Hepatocyte (in vitro differentiated cells): Measurements from ENCODE around the gene TRPC4. TPM values are rescaled to one million over a fixed set of nuclear protein-coding genes. Genes with fewer than 3 reads are reported as not detected.
A peak's percentile ranks its signal among the peaks of the same experiment; 100 is the strongest.

Experiments
- DNase-seq: peaks from one replicate; pipeline ENCODE4 v3.0.0-alpha.2; 2016; ENCODE audit warnings: low spot score
- H2AFZ ChIP-seq: fragments of 200-600 bp; sonication (generic); 2 replicates; pipeline ENCODE4 v1.6.0; 2016; ENCODE audit warnings: antibody characterized with exemption, mild to moderate bottlenecking
- H3K27ac ChIP-seq: fragments of 200-600 bp; sonication (generic); 2 replicates; pipeline ENCODE4 v1.5.1; 2016; ENCODE audit warnings: mild to moderate bottlenecking
- H3K27me3 ChIP-seq: fragments of 200-600 bp; sonication (generic); 2 replicates; pipeline ENCODE4 v1.6.1; 2016
- H3K36me3 ChIP-seq: fragments of 200-600 bp; sonication (generic); replicated peaks from 2 replicates; pipeline ENCODE4 v1.5.1; 2016; ENCODE audit warnings: low read depth; ENCODE audit not compliant: insufficient read depth
- H3K4me1 ChIP-seq: fragments of 200-600 bp; sonication (generic); 2 replicates; pipeline ENCODE4 v1.5.1; 2016; ENCODE audit warnings: mild to moderate bottlenecking, moderate library complexity; ENCODE audit not compliant: insufficient read depth
- H3K4me2 ChIP-seq: fragments of 200-600 bp; sonication (generic); 2 replicates; pipeline ENCODE4 v1.6.0; 2016
- H3K4me3 ChIP-seq: fragments of 200-600 bp; sonication (generic); 2 replicates; pipeline ENCODE4 v1.5.1; 2016; ENCODE audit warnings: mild to moderate bottlenecking
- H3K79me2 ChIP-seq: fragments of 200-600 bp; sonication (generic); 2 replicates; pipeline ENCODE4 v1.6.0; 2017; ENCODE audit warnings: mild to moderate bottlenecking
- H3K9me2 ChIP-seq: fragments of 200-600 bp; sonication (generic); replicated peaks from 2 replicates; pipeline ENCODE4 v1.6.0; 2017; ENCODE audit warnings: mild to moderate bottlenecking; ENCODE audit not compliant: insufficient read depth
- H3K9me3 ChIP-seq: fragments of 200-600 bp; sonication (generic); 2 replicates; pipeline ENCODE4 v1.5.1; 2016; ENCODE audit warnings: low read depth, mild to moderate bottlenecking
- H4K20me1 ChIP-seq: fragments of 200-600 bp; sonication (generic); 2 replicates; pipeline ENCODE4 v1.6.0; 2016; ENCODE audit warnings: mild to moderate bottlenecking; ENCODE audit not compliant: insufficient read depth, poor library complexity, severe bottlenecking
- CTCF ChIP-seq: fragments of 200-600 bp; sonication (generic); IDR thresholded peaks from 2 replicates; pipeline ENCODE4 v1.5.1; 2016; ENCODE audit warnings: antibody characterized with exemption, mild to moderate bottlenecking; ENCODE audit not compliant: poor library complexity
- EZH2 ChIP-seq: fragments of 200-600 bp; sonication (generic); IDR thresholded peaks from 2 replicates; pipeline ENCODE4 v1.6.1; 2016; ENCODE audit warnings: antibody characterized with exemption, mild to moderate bottlenecking, borderline replicate concordance
- EZH2phosphoT487 ChIP-seq: fragments of 200-600 bp; sonication (generic); IDR thresholded peaks from one replicate; pipeline ENCODE4 v1.6.1; 2018; ENCODE audit warnings: antibody characterized with exemption, mild to moderate bottlenecking, low read depth, moderate library complexity; ENCODE audit not compliant: unreplicated experiment, severe bottlenecking
- WGBS: methylation state at CpG from one replicate; pipeline ENCODE4 v1.1.6; 2016; ENCODE audit warnings: low lambda C conversion rate; ENCODE audit errors: missing lambda C conversion rate; 5-methylcytosine and 5-hydroxymethylcytosine counted together
- polyA plus RNA-seq: library from polyadenylated mRNA; unstranded; fragments of >200 nt; fragmentation: Nextera tagmentation; extraction: Ambion mirVana; gene quantifications from 2 replicates; pipeline ENCODE4 v1.2.1, GENCODE V29; 2016
- total RNA-seq: library from RNA; depleted of rRNA; stranded (reverse); fragments of >200 nt; gene quantifications from 2 replicates; pipeline ENCODE4 v1.2.3, GENCODE V29; 2014

The TRPC4 gene
- total and polyA plus RNA-seq, 2 experiments from 2014 or later = 0.28 to 0.50 TPM

- H3K9me3 ChIP-seq = no peaks in the 10 kb centered on the region
- peak overlapping the region; percentile 38 for H3K27ac ChIP-seq
- no peak overlapping the region for H2AFZ ChIP-seq
- TF ChIP-seq CTCF (no peak), EZH2phosphoT487 (no peak), EZH2 (no peak)
- no peaks in the 10 kb centered on the region for H3K27me3 ChIP-seq
- DNase-seq = peak; percentile 6
- H4K20me1 ChIP-seq = no peaks in the 10 kb centered on the region
- H3K9me2 ChIP-seq = no peaks in the 10 kb centered on the region
- 60% methylated on average over 1 of the region's 1 CpG for WGBS
- H3K4me2 ChIP-seq = no peak overlapping the region
- no peaks in the 10 kb centered on the region for H3K4me1 ChIP-seq
- no peaks in the 10 kb centered on the region for H3K79me2 ChIP-seq
- H3K4me3 ChIP-seq = no peak overlapping the region
- no peaks in the 10 kb centered on the region for H3K36me3 ChIP-seq
These were observed 252.4 kb downstream of the TRPC4 start for GRCh38 chr13:37617173-37617572.

- WGBS = 98% methylated on average over 1 of the region's 1 CpG
- no peak overlapping the region for H3K4me3 ChIP-seq
- TF ChIP-seq EZH2 (no peak), EZH2phosphoT487 (no peak), CTCF (no peak)
- no peaks in the 10 kb centered on the region for H3K36me3 ChIP-seq
- H3K27ac ChIP-seq = no peak overlapping the region
- H3K9me2 ChIP-seq = no peaks in the 10 kb centered on the region
- no peaks in the 10 kb centered on the region for H3K9me3 ChIP-seq
- no peaks in the 10 kb centered on the region for H4K20me1 ChIP-seq
- H3K4me2 ChIP-seq = no peak overlapping the region
- no peaks in the 10 kb centered on the region for H3K79me2 ChIP-seq
- DNase-seq = no peak
- H3K4me1 ChIP-seq = no peaks in the 10 kb centered on the region
- no peak overlapping the region for H2AFZ ChIP-seq
- H3K27me3 ChIP-seq = no peaks in the 10 kb centered on the region
These were observed 253.4 kb downstream of the TRPC4 start for GRCh38 chr13:37616131-37616530.

- H2AFZ ChIP-seq = no peak overlapping the region
- H3K4me3 ChIP-seq = no peak overlapping the region
- 89% methylated on average over 2 of the region's 2 CpGs for WGBS
- H3K9me2 ChIP-seq = no peaks in the 10 kb centered on the region
- no peaks in the 10 kb centered on the region for H3K4me1 ChIP-seq
- no peaks in the 10 kb centered on the region for H3K36me3 ChIP-seq
- H3K4me2 ChIP-seq = no peak overlapping the region
- no peaks in the 10 kb centered on the region for H3K9me3 ChIP-seq
- H3K27ac ChIP-seq = no peak overlapping the region
- TF ChIP-seq EZH2 (no peak), EZH2phosphoT487 (no peak), CTCF (no peak)
- no peaks in the 10 kb centered on the region for H4K20me1 ChIP-seq
- H3K79me2 ChIP-seq = no peaks in the 10 kb centered on the region
- H3K27me3 ChIP-seq = no peaks in the 10 kb centered on the region
- no peak for DNase-seq
These were observed 254.3 kb downstream of the TRPC4 start for GRCh38 chr13:37615276-37615675.

GRCh38 chr13:37613638-37614037 is 255.9 kb downstream of the TRPC4 start:
- no peaks in the 10 kb centered on the region for H4K20me1 ChIP-seq
- H3K79me2 ChIP-seq = no peaks in the 10 kb centered on the region
- H3K36me3 ChIP-seq = no peaks in the 10 kb centered on the region
- no peak overlapping the region for H3K27ac ChIP-seq
- DNase-seq = no peak
- H3K4me3 ChIP-seq = no peak overlapping the region
- H3K27me3 ChIP-seq = no peaks in the 10 kb centered on the region
- no peaks in the 10 kb centered on the region for H3K9me3 ChIP-seq
- TF ChIP-seq EZH2phosphoT487 (no peak), CTCF (no peak), EZH2 (no peak)
- no peaks in the 10 kb centered on the region for H3K9me2 ChIP-seq
- WGBS = 71% methylated on average over 2 of the region's 2 CpGs
- no peak overlapping the region for H2AFZ ChIP-seq
- no peaks in the 10 kb centered on the region for H3K4me1 ChIP-seq
- H3K4me2 ChIP-seq = no peak overlapping the region
